Endothelial cell of umbilical vein (primary cell): ENCODE data around the gene UBE2F. TPM values are rescaled to one million over a fixed set of nuclear protein-coding genes. Genes with fewer than 3 reads are reported as not detected.

Source experiments
- BruUV-seq: library from RNA; stranded (reverse); fragments of 400-500 nt; replicated peaks from 2 replicates; lab custom pipeline; 2021; lab: Mats Ljungman, UMichigan
- CTCF ChIA-PET: fragments of 300-600, 350-600 bp; sonication (Branson Sonifier 250); formaldehyde crosslinking; loops from one replicate; lab custom pipeline; 2021; ENCODE audit warnings: antibody characterized with exemption, inconsistent platforms; lab: Charles Lee
- POLR2A ChIA-PET: fragments of 300-600, 350-600 bp; sonication (Branson Sonifier 250); formaldehyde crosslinking; loops from one replicate; lab custom pipeline; 2021; ENCODE audit warnings: antibody characterized with exemption, inconsistent platforms; lab: Charles Lee
- DNase-seq: peaks from one replicate; pipeline ENCODE4 v3.0.0-alpha.2; 2011; ENCODE audit warnings: low read depth, low spot score
- FAIRE-seq: peaks from 2 replicates; lab custom pipeline; 2011; peaks lifted over from hg19 to GRCh38; lab: Jason Lieb, UNC
- H2AFZ ChIP-seq: 2 replicates; pipeline ENCODE4 v1.6.0; 2012; ENCODE audit warnings: low read depth, low read length, control low read depth, inconsistent platforms
- H3K27ac ChIP-seq: 2 replicates; pipeline ENCODE4 v1.5.1; 2011; ENCODE audit warnings: low read depth, mild to moderate bottlenecking, control low read depth, low read length, moderate library complexity; ENCODE audit not compliant: insufficient read depth
- H3K27me3 ChIP-seq, 2 experiments: 2 replicates each; pipeline versions ENCODE4 v1.6.0 to v1.6.1; 2011; ENCODE audit warnings: low read length in 2 of 2, mixed read lengths in 1 of 2; ENCODE audit not compliant: control insufficient read depth in 2 of 2, insufficient read depth in 2 of 2
- H3K36me3 ChIP-seq, 2 experiments: 2 replicates in 1 of 2; 3 replicates in 1 of 2; pipeline ENCODE4 v1.5.1; 2011; ENCODE audit warnings: low read length in 2 of 2, mild to moderate bottlenecking in 1 of 2, moderate library complexity in 1 of 2; ENCODE audit not compliant: control insufficient read depth in 2 of 2, insufficient read depth in 2 of 2; ENCODE audit errors: extremely low read depth in 1 of 2
- H3K4me1 ChIP-seq: 3 replicates; pipeline ENCODE4 v1.5.1; 2011; ENCODE audit warnings: mild to moderate bottlenecking, low read length; ENCODE audit not compliant: control insufficient read depth, insufficient read depth; ENCODE audit errors: extremely low read depth
- H3K4me2 ChIP-seq: 2 replicates; pipeline ENCODE4 v1.6.1; 2011; ENCODE audit warnings: low read length, control low read depth, mixed read lengths; ENCODE audit not compliant: insufficient read depth
- H3K4me3 ChIP-seq, 3 experiments: fragments of 200-600 bp in 1 of 3; sonication (generic), shearing (Covaris generic) in 1 of 3; replicated peaks in 1 of 3; 2 replicates each; pipeline ENCODE4 v1.5.1; 2011 to 2016; ENCODE audit warnings: control low read depth in 3 of 3, low read length in 3 of 3, mild to moderate bottlenecking in 2 of 3, inconsistent platforms in 1 of 3, low read depth in 1 of 3, moderate library complexity in 1 of 3; ENCODE audit not compliant: insufficient read depth in 1 of 3
- H3K79me2 ChIP-seq: 2 replicates; pipeline ENCODE4 v1.6.0; 2012; ENCODE audit warnings: low read length, inconsistent platforms; ENCODE audit not compliant: control insufficient read depth, insufficient read depth
- H3K9ac ChIP-seq: replicated peaks from 2 replicates; pipeline ENCODE3; 2011; ENCODE audit warnings: low read length, control low read depth; ENCODE audit not compliant: insufficient read depth; ENCODE audit errors: extremely low read depth
- H3K9me1 ChIP-seq: replicated peaks from 3 replicates; pipeline ENCODE4 v1.6.0; 2011; ENCODE audit warnings: mild to moderate bottlenecking, low read length; ENCODE audit not compliant: control insufficient read depth, insufficient read depth; ENCODE audit errors: extremely low read depth
- H3K9me3 ChIP-seq: replicated peaks from 2 replicates; pipeline ENCODE4 v1.5.1; 2012; ENCODE audit warnings: low read length, inconsistent platforms; ENCODE audit not compliant: control insufficient read depth, insufficient read depth
- H4K20me1 ChIP-seq: replicated peaks from 2 replicates; pipeline ENCODE3; 2011; ENCODE audit warnings: mild to moderate bottlenecking, low read length; ENCODE audit not compliant: control insufficient read depth, insufficient read depth; ENCODE audit errors: extremely low read depth
- EZH2 ChIP-seq: IDR thresholded peaks from 2 replicates; pipeline ENCODE4 v1.6.1; 2012; ENCODE audit warnings: borderline replicate concordance, low read depth, mild to moderate bottlenecking, moderate library complexity, low read length, inconsistent platforms; ENCODE audit not compliant: severe bottlenecking
- FOS ChIP-seq: IDR thresholded peaks from 2 replicates; pipeline ENCODE4 v1.6.1; 2011; ENCODE audit warnings: mild to moderate bottlenecking, low read length, moderate library complexity, borderline replicate concordance; ENCODE audit not compliant: insufficient read depth
- GATA2 ChIP-seq: IDR thresholded peaks from 2 replicates; pipeline ENCODE4 v1.7.0; 2011; ENCODE audit warnings: low read depth, mild to moderate bottlenecking, moderate library complexity, mixed read lengths, low read length; ENCODE audit not compliant: insufficient read length, insufficient read depth
- JUN ChIP-seq: IDR thresholded peaks from 2 replicates; pipeline ENCODE4 v1.6.1; 2011; ENCODE audit warnings: borderline replicate concordance, low read depth; ENCODE audit not compliant: insufficient read length, insufficient read depth
- MYC ChIP-seq: IDR thresholded peaks from one replicate; pipeline ENCODE4 v1.6.1; 2011; ENCODE audit warnings: mild to moderate bottlenecking, low read depth, low read length
- POLR2A ChIP-seq: IDR thresholded peaks from 2 replicates; pipeline ENCODE4 v1.6.1; 2012; ENCODE audit warnings: low read depth, mild to moderate bottlenecking, control low read depth, low read length
- POLR2AphosphoS5 ChIP-seq: IDR thresholded peaks from 2 replicates; pipeline ENCODE4 v1.6.1; 2012; ENCODE audit warnings: low read depth, mild to moderate bottlenecking, control low read depth, low read length, moderate library complexity; ENCODE audit not compliant: insufficient read depth
- dilution Hi-C: fragments of 300-500 bp; cut with MboI; formaldehyde crosslinking; loops from one replicate; pipeline ENCODE4 v1.15.0; 2019; ENCODE audit warnings: low sequenced_read_pairs; ENCODE audit not compliant: extremely low pct_ligation_motif_present
- intact Hi-C: fragments of 100-400 bp; cut with micrococcal nuclease; formaldehyde crosslinking; loops from one replicate; pipeline ENCODE4 v1.10.0; 2022
- polyA plus RNA-seq, 4 experiments: library from polyadenylated mRNA; depleted of rRNA in 3 of 4; stranded (reverse) in 3 of 4; unstranded in 1 of 4; fragments of >200 nt; gene quantifications; 2 replicates each; pipeline versions ENCODE4 v1.2.1 to v1.2.3, GENCODE V29; 2011 to 2012; ENCODE audit warnings: missing spikeins in 1 of 4
- total RNA-seq: library from RNA; stranded (reverse); gene quantifications from 2 replicates; pipeline ENCODE4 v1.2.3, GENCODE V29; 2021
- TF ChIP-seq, protein P1 (sequence below), 2 donors: IDR thresholded peaks; 1 replicate in 1 of 2; 2 replicates in 1 of 2; pipeline ENCODE4 v1.5.1; 2011; ENCODE audit warnings: low read length in 2 of 2, mild to moderate bottlenecking in 2 of 2, moderate library complexity in 2 of 2, control low read depth in 1 of 2, inconsistent platforms in 1 of 2, low read depth in 1 of 2; ENCODE audit not compliant: insufficient read depth in 1 of 2; ENCODE audit errors: extremely low read depth in 1 of 2
- TF ChIP-seq, protein P2 (sequence below): IDR thresholded peaks from 2 replicates; pipeline ENCODE4 v1.6.1; 2011; ENCODE audit not compliant: insufficient read depth, insufficient read length

The UBE2F gene
- total and polyA plus RNA-seq, 2 donors (not counting 3 experiments of a cell fraction or from before 2014, with no cell fraction given) = 42.3 to 45.6 TPM

DNA sequence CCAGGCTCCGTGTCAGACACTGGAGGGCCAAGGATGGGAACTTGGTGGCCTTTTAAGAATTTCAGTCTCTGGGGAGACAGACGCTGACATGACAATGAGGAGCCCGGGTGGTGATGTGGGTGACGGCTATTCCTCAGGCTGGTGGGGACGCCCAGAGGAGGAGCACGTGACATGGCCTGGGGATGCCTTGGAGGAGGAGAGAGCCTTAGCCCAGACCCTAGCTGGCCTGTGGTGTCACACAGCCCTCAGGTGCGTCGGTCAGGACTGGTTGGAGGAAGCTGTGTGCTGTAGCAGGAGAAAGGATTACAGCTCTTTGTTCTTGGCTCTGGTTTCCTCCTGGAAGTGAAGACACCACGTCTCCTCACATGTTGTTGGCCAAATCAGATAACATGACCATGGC, 54.0 kb downstream of the UBE2F start:
- Histone ChIP-seq H3K27me3 (no peaks in the 10 kb centered on the region), H3K4me1 (no peaks in the 10 kb centered on the region), H4K20me1 (no peaks in the 10 kb centered on the region), H3K9me1 (no peaks in the 10 kb centered on the region), H3K9ac (no peak overlapping the region), H3K4me3 (no peak overlapping the region), H3K9me3 (no peaks in the 10 kb centered on the region), H3K79me2 (no peaks in the 10 kb centered on the region), H2AFZ (no peak overlapping the region), H3K36me3 (peaks cover 2 to 3% of the 10 kb centered on the region in 2 experiments), H3K27ac (no peak overlapping the region), H3K4me2 (no peak overlapping the region)
- no peak for TF ChIP-seq POLR2A
- TF ChIP-seq JUN = no peak
- TF ChIP-seq, protein P1, sequence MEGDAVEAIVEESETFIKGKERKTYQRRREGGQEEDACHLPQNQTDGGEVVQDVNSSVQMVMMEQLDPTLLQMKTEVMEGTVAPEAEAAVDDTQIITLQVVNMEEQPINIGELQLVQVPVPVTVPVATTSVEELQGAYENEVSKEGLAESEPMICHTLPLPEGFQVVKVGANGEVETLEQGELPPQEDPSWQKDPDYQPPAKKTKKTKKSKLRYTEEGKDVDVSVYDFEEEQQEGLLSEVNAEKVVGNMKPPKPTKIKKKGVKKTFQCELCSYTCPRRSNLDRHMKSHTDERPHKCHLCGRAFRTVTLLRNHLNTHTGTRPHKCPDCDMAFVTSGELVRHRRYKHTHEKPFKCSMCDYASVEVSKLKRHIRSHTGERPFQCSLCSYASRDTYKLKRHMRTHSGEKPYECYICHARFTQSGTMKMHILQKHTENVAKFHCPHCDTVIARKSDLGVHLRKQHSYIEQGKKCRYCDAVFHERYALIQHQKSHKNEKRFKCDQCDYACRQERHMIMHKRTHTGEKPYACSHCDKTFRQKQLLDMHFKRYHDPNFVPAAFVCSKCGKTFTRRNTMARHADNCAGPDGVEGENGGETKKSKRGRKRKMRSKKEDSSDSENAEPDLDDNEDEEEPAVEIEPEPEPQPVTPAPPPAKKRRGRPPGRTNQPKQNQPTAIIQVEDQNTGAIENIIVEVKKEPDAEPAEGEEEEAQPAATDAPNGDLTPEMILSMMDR (IDR thresholded peaks at IDR 0.05; ENCODE audit: extremely low read depth in 1 of 2, insufficient read depth in 1 of 2, low read depth in 1 of 2, low read length in 2 of 2) = no peak
- no peak for TF ChIP-seq FOS
- TF ChIP-seq EZH2 = no peak
- TF ChIP-seq GATA2 = no peak
- TF ChIP-seq, protein P2, sequence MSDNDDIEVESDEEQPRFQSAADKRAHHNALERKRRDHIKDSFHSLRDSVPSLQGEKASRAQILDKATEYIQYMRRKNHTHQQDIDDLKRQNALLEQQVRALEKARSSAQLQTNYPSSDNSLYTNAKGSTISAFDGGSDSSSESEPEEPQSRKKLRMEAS = no peak
- no peak for TF ChIP-seq POLR2AphosphoS5
- no peak for TF ChIP-seq MYC
- CTCF ChIA-PET = no interaction called here
- dilution Hi-C loops = no loop called here
- no peak for FAIRE-seq
- POLR2A ChIA-PET = no interaction called here
- no TSS peak for BruUV-seq
- no peak for DNase-seq
- intact Hi-C loops = no loop called here
